ENCODE data around the gene SUCNR1.

- TF ChIP-seq CTCF (IDR thresholded peaks at IDR 0.05) (no peak), ZFX (IDR thresholded peaks at IDR 0.05; ENCODE audit: borderline replicate concordance) (no peak)
Measured at GRCh38 chr3:151871639-151872468, 1.6 kb upstream of the SUCNR1 start.
